ENCODE data around the gene CST3. TPM values are rescaled to one million over a fixed set of nuclear protein-coding genes. Genes with fewer than 3 reads are reported as not detected.

Gene CST3
- total RNA-seq, 2 experiments from 2014 or later, result 21.8 to 24.2 TPM

GRCh38 chr20:23667666-23668065 is 29.9 kb upstream of the CST3 start:
- no peaks in the 10 kb centered on the region for H3K27me3 Mint-ChIP-seq
- no peak overlapping the region for H3K4me3 Mint-ChIP-seq
- TF ChIP-seq CTCF (IDR thresholded peaks at IDR 0.05), result no peak
- intact Hi-C loops (cut with DNase I, micrococcal nuclease), result no loop called here
- Histone ChIP-seq H3K36me3 (ENCODE audit: insufficient read depth, low read length) (no peaks in the 10 kb centered on the region), H3K27me3 (ENCODE audit: control insufficient read depth in 1 of 2, insufficient read depth in 2 of 2, low read length in 2 of 2) (no peaks in the 10 kb centered on the region), H3K27ac (ENCODE audit: low read depth in 1 of 2, low read length in 2 of 2) (no peak overlapping the region), H3K9me3 (ENCODE audit: control insufficient read depth in 1 of 2, insufficient read depth in 1 of 2, low read length in 2 of 2) (no peaks in the 10 kb centered on the region), H3K4me3 (ENCODE audit: low read length) (no peak overlapping the region), H3K4me1 (ENCODE audit: insufficient read depth, low read length) (no peaks in the 10 kb centered on the region)
- ChIA-PET CTCF (no interaction called here), POLR2A (no interaction called here)
- H3K36me3 Mint-ChIP-seq (ENCODE audit: low read depth), result no peaks in the 10 kb centered on the region
- H3K9me3 Mint-ChIP-seq, result no peaks in the 10 kb centered on the region
- H3K4me1 Mint-ChIP-seq (ENCODE audit: low read depth), result no peaks in the 10 kb centered on the region
- no peak overlapping the region for H3K27ac Mint-ChIP-seq
- DNase-seq, result no peak
- ATAC-seq (ENCODE audit: poor library complexity), result no peak

- H3K36me3 Mint-ChIP-seq (ENCODE audit: low read depth), result no peaks in the 10 kb centered on the region
- Histone ChIP-seq H3K36me3 (ENCODE audit: insufficient read depth, low read length) (no peaks in the 10 kb centered on the region), H3K4me3 (ENCODE audit: low read length) (no peak overlapping the region), H3K9me3 (ENCODE audit: control insufficient read depth in 1 of 2, insufficient read depth in 1 of 2, low read length in 2 of 2) (no peaks in the 10 kb centered on the region), H3K27ac (ENCODE audit: low read depth in 1 of 2, low read length in 2 of 2) (no peak overlapping the region), H3K27me3 (ENCODE audit: control insufficient read depth in 1 of 2, insufficient read depth in 2 of 2, low read length in 2 of 2) (no peaks in the 10 kb centered on the region), H3K4me1 (ENCODE audit: insufficient read depth, low read length) (no peaks in the 10 kb centered on the region)
- H3K27ac Mint-ChIP-seq, result no peak overlapping the region
- ChIA-PET CTCF (no interaction called here), POLR2A (no interaction called here)
- DNase-seq (no peak), ATAC-seq (ENCODE audit: poor library complexity) (no peak)
- no peak overlapping the region for H3K4me3 Mint-ChIP-seq
- no peaks in the 10 kb centered on the region for H3K4me1 Mint-ChIP-seq (ENCODE audit: low read depth)
- no peak for TF ChIP-seq CTCF (IDR thresholded peaks at IDR 0.05)
- H3K27me3 Mint-ChIP-seq, result no peaks in the 10 kb centered on the region
- no peaks in the 10 kb centered on the region for H3K9me3 Mint-ChIP-seq
- intact Hi-C loops (cut with DNase I, micrococcal nuclease), result no loop called here
Measured at GRCh38 chr20:23666698-23667097, 28.9 kb upstream of the CST3 start.

- H3K27me3 ChIP-seq (ENCODE audit: control insufficient read depth in 1 of 2, insufficient read depth in 2 of 2, low read length in 2 of 2), result no peaks in the 10 kb centered on the region
- H3K27ac ChIP-seq (ENCODE audit: low read depth in 1 of 2, low read length in 2 of 2), result no peak overlapping the region
- no peaks in the 10 kb centered on the region for H3K27me3 Mint-ChIP-seq
- ChIA-PET CTCF (no interaction called here), POLR2A (no interaction called here)
- no peak for ATAC-seq (ENCODE audit: poor library complexity)
- no peaks in the 10 kb centered on the region for H3K4me1 Mint-ChIP-seq (ENCODE audit: low read depth)
- H3K36me3 ChIP-seq (ENCODE audit: insufficient read depth, low read length), result no peaks in the 10 kb centered on the region
- no peaks in the 10 kb centered on the region for H3K9me3 ChIP-seq (ENCODE audit: control insufficient read depth in 1 of 2, insufficient read depth in 1 of 2, low read length in 2 of 2)
- no peaks in the 10 kb centered on the region for H3K9me3 Mint-ChIP-seq
- no peaks in the 10 kb centered on the region for H3K4me1 ChIP-seq (ENCODE audit: insufficient read depth, low read length)
- intact Hi-C loops (cut with DNase I, micrococcal nuclease), result no loop called here
- no peak for TF ChIP-seq CTCF (IDR thresholded peaks at IDR 0.05)
- no peak overlapping the region for H3K4me3 Mint-ChIP-seq
- no peak for DNase-seq
- no peaks in the 10 kb centered on the region for H3K36me3 Mint-ChIP-seq (ENCODE audit: low read depth)
- no peak overlapping the region for H3K4me3 ChIP-seq (ENCODE audit: low read length)
- no peak overlapping the region for H3K27ac Mint-ChIP-seq
Measured at GRCh38 chr20:23666189-23666588, 28.4 kb upstream of the CST3 start.
